ENCODE results near the gene BTBD7. TPM values are rescaled to one million over a fixed set of nuclear protein-coding genes. Genes with fewer than 3 reads are reported as not detected.

BTBD7 gene
- total RNA-seq, 1 donor from 2014 or later: 28.5 TPM

- Histone ChIP-seq H3K4me3 (no peak overlapping the region), H3K9me3 (no peaks in the 10 kb centered on the region), H3K27me3 (no peaks in the 10 kb centered on the region), H3K36me3 (no peaks in the 10 kb centered on the region), H3K4me1 (peaks cover 16% of the 10 kb centered on the region), H3K27ac (no peak overlapping the region)
- intact Hi-C loops (cut with DNase I): no loop called here
- TF ChIP-seq POLR2AphosphoS5 (IDR thresholded peaks at IDR 0.05; ENCODE audit: insufficient read depth in 1 of 2, low read depth in 1 of 2): no peak
- no peak for TF ChIP-seq CTCF (IDR thresholded peaks at IDR 0.05)
- TF ChIP-seq POLR2A (IDR thresholded peaks at IDR 0.05): no peak
- no peak for DNase-seq (ENCODE audit: extremely low spot score in 2 of 2)
These were observed 63.3 kb downstream of the BTBD7 start for GRCh38 chr14:93269341-93270068.

GRCh38 chr14:93268406-93268805 is 64.4 kb downstream of the BTBD7 start:
- peaks cover 16% of the 10 kb centered on the region for H3K4me1 ChIP-seq
- no peaks in the 10 kb centered on the region for H3K9me3 ChIP-seq
- no peak overlapping the region for H3K4me3 ChIP-seq
- DNase-seq (ENCODE audit: extremely low spot score in 2 of 2): no peak
- TF ChIP-seq POLR2A (IDR thresholded peaks at IDR 0.05) (no peak), CTCF (IDR thresholded peaks at IDR 0.05) (no peak), POLR2AphosphoS5 (IDR thresholded peaks at IDR 0.05; ENCODE audit: insufficient read depth in 1 of 2, low read depth in 1 of 2) (no peak)
- no peak overlapping the region for H3K27ac ChIP-seq
- no peaks in the 10 kb centered on the region for H3K27me3 ChIP-seq
- no peaks in the 10 kb centered on the region for H3K36me3 ChIP-seq
- intact Hi-C loops (cut with DNase I): no loop called here

GRCh38 chr14:93267149-93267711 is 65.6 kb downstream of the BTBD7 start:
- peaks cover 0 to 3% of the 10 kb centered on the region in 2 donors for H3K36me3 ChIP-seq
- intact Hi-C loops (cut with DNase I): no loop called here
- H3K4me1 ChIP-seq: peaks cover 16% of the 10 kb centered on the region

GRCh38 chr14:93266127-93266526 is 66.7 kb downstream of the BTBD7 start:
- H3K4me3 ChIP-seq: no peak overlapping the region
- peaks cover 10% of the 10 kb centered on the region for H3K4me1 ChIP-seq
- no peaks in the 10 kb centered on the region for H3K27me3 ChIP-seq
- no peak overlapping the region for H3K27ac ChIP-seq
- intact Hi-C loops (cut with DNase I): no loop called here
- H3K9me3 ChIP-seq: no peaks in the 10 kb centered on the region
- H3K36me3 ChIP-seq: peaks cover 0 to 8% of the 10 kb centered on the region in 2 donors
- no peak for TF ChIP-seq POLR2A (IDR thresholded peaks at IDR 0.05)
- no peak for TF ChIP-seq CTCF (IDR thresholded peaks at IDR 0.05)
- no peak for TF ChIP-seq POLR2AphosphoS5 (IDR thresholded peaks at IDR 0.05; ENCODE audit: insufficient read depth in 1 of 2, low read depth in 1 of 2)
- no peak for DNase-seq (ENCODE audit: extremely low spot score in 2 of 2)

More at GRCh38 chr14:93267149-93267711, 65.6 kb downstream of the BTBD7 start:
- no peaks in the 10 kb centered on the region for H3K9me3 ChIP-seq
- H3K27ac ChIP-seq: no peak overlapping the region
- TF ChIP-seq POLR2AphosphoS5 (IDR thresholded peaks at IDR 0.05; ENCODE audit: insufficient read depth in 1 of 2, low read depth in 1 of 2) (no peak), CTCF (IDR thresholded peaks at IDR 0.05) (no peak), POLR2A (IDR thresholded peaks at IDR 0.05) (no peak)
- DNase-seq (ENCODE audit: extremely low spot score in 2 of 2): no peak
- no peak overlapping the region for H3K4me3 ChIP-seq
- H3K27me3 ChIP-seq: no peaks in the 10 kb centered on the region

GRCh38 chr14:93263416-93263815 is 69.4 kb downstream of the BTBD7 start:
- no peak overlapping the region for H3K27ac ChIP-seq
- intact Hi-C loops (cut with DNase I): no loop called here
- TF ChIP-seq CTCF (IDR thresholded peaks at IDR 0.05) (no peak), POLR2A (IDR thresholded peaks at IDR 0.05) (no peak), POLR2AphosphoS5 (IDR thresholded peaks at IDR 0.05; ENCODE audit: insufficient read depth in 1 of 2, low read depth in 1 of 2) (no peak)

More at GRCh38 chr14:93263416-93263815, 69.4 kb downstream of the BTBD7 start:
- H3K4me3 ChIP-seq: no peak overlapping the region
- H3K9me3 ChIP-seq: no peaks in the 10 kb centered on the region
- DNase-seq (ENCODE audit: extremely low spot score in 2 of 2): no peak
- H3K4me1 ChIP-seq: no peaks in the 10 kb centered on the region
- H3K27me3 ChIP-seq: no peaks in the 10 kb centered on the region
- H3K36me3 ChIP-seq: peaks cover 0 to 13% of the 10 kb centered on the region in 2 donors

Data from vagina (tissue), 2 donors.